ENCODE results near the gene OSBPL8.

- TF ChIP-seq CTCF (IDR thresholded peaks at IDR 0.05; ENCODE audit: insufficient read depth, low read depth, low read length), result no peak
- TF ChIP-seq EZH2 (IDR thresholded peaks at IDR 0.05; ENCODE audit: insufficient read depth, low read length), result no peak
Observed at GRCh38 chr12:76417116-76417515, 142.5 kb downstream of the OSBPL8 start.

All from astrocyte (in vitro differentiated cells and primary cell).